Activated naive CD4-positive, alpha-beta T cell (primary cell): ENCODE results near the gene PRKCE.
"Not testable (repeated sequence)": the region's sequence is repeated elsewhere in the genome, so short reads cannot be mapped to it uniquely, and the experiment has no call there.

ENCODE experiments used
- DNase-seq, 4 experiments: peaks; one replicate each; lab custom pipeline; 2025; lab: John Stamatoyannopoulos, UW

Gene PRKCE

GRCh38 chr2:46194856-46195255 lies 543.4 kb downstream of the PRKCE start:
- no peak for DNase-seq

- DNase-seq = no peak
Observed at GRCh38 chr2:46195819-46196218, 544.3 kb downstream of the PRKCE start.

DNA sequence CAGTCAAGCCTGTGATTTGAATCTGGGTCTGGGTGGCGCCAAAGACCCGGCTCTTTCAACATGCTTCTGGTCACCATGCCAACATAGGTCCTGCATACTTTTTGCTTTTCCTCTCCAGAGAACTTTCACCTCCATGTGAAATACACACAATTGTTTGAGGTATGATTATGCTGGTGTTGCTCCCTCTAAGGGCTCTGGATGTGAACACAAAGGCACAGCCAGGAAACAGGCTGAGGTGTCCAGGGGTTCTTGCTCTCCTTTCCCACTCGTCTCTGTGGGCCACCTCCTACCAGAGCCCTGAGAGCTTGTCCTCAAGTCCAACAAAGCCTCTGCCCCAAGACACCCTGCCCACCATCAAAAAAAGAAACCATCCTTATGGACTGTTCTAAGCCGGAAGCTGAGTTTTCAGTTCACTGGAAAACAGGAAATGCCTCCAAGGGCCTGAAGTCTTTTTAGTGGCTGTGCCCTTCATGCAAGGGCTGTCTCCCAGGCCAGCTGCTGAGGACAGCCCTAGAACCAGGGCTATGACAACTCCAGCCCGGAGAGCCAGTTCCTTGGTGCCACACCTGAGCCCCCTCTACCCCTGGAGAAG lies 545.5 kb downstream of the PRKCE start:
- no peak for DNase-seq

- DNase-seq = no peak
Observed at GRCh38 chr2:46197672-46198071, 546.2 kb downstream of the PRKCE start.

DNA sequence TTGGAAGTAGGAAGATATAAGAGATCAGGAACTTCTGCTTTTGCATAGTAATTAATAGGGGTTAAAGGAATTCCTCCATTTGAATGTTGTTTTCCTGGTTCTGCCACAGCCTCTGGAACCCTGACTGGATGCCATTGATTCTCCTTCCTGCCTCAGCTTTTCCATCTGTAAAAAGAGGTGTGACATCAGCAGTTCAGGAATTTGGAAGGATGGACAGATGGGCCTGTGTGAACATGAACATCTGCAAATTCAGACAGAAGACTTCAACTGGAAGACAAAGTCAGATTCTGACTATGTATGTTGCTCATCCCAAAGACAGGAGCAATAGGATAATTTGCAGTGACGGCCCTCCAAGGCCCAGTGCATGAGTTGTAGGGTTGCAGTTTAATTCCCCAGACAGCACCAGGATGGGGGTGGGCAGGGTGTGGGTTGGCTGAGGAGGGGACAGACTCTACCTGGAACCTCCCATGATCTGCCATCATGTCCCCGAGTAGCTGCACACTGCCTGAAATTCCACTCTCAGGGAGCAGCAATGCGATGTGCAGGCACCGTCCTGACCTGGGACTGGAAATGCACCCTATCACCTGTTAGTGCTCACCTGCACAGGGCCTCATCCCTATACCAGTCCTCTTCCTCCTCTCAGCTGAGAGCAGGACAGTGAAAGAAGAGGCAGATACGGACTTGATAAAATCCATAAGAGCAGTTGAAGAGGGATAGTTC lies 546.8 kb downstream of the PRKCE start:
- no peak for DNase-seq

GRCh38 chr2:46198966-46199365 lies 547.5 kb downstream of the PRKCE start:
- no peak for DNase-seq

DNA sequence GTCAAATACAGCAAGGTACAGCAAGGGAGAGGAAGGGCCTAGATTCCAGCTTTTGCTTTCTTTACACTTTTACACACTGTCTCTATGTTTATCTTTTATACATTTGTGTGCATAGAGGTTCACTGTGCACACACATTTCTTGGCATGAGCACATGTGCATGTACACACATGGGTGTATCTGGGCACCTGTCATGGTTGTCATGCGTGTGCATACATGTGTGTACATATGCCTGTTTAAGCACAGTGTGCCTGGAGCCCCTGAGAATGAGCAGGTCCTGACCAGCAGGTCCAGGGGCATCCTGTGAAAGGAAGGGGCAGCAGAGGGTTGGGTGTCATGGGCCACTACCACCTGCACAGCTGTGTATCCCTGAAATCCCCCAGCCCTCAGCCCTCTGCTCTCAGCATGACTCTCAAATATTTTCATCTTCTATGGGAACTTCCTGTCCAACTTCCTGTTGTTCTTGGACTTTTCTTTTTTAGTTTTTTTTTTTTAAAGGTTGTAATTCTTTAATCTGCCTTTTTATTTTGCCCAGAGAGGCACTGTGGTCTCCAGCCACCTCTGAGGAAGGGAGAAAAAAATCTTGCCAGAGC lies 548.7 kb downstream of the PRKCE start:
- DNase-seq = no peak

DNA sequence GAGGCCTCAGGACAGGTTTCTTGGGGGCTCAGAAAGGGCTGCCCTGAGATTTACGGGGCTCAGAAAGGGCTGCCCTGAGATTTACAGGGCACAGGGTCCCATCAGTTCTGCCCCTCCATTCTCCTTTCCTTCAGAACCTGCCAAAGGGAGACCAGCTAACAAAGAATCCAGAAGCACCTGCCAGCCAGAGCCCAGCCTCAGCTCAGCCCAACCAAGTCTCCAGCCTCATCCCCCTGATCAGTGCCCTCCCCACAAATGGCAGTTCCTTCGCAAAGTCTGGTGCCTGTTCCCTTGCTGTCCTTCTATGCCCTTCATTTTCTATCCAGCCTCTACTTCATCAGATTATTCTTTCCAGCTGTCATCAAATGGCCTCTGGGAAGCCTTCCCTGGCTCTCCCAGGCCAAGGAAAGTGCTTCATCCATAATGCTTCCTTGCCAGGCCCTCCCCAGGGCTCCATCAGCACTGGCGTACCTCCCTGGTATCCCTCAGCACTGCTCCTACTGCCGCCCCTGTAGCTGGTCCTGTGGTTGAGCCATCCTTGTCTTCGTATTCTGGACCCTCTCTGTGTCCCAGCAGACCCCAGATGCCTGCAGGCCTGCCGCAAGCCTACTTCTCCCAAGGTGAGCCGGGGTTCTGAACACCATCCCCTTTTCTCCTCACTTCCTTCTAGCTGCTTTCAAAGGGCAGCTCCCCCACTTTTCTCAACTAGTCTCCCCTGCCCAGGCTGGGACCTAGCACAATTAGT lies 549.6 kb downstream of the PRKCE start:
- no peak for DNase-seq

DNA sequence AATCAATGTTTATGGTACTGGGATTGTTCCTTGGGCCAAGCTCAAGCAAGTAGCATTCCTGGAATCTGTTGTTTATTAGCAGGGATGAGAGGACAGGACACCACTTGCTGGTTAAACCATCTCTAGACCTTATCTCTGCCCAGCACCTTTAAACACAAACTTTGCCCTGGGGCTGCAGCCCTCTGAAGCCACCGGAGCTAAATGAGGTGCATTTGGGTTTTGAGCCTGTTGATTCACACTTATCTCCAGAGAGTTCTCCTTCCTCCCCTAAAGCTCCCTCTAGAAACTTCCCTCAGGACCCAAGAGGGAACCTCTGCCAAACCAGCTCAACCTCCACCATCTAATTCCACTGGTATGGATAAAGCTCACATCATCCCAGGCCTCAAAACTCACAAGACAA lies 551.0 kb downstream of the PRKCE start:
- no peak for DNase-seq

DNA sequence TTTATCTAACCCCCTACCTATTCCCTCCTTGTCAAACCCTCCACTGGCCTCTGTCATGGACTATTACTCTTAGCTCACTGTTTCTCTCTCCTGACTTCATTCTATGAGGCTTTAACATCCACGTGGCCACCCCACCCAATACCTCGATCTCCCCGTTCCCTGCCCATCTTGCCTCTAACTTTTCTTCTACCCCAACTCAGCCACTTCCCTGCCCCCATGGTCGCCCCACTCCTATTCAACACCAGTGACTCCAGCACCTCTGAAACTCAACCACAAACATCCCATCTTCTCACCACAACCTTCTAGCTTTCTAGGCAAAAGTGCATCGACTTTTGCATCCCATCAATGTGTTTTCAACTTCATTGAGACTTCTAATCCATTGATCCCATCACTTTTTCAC lies 551.5 kb downstream of the PRKCE start:
- DNase-seq = no peak

- not testable (repeated sequence) for DNase-seq
Observed at GRCh38 chr2:46203636-46204035, 552.2 kb downstream of the PRKCE start.

GRCh38 chr2:46207591-46207990 lies 556.1 kb downstream of the PRKCE start:
- DNase-seq = no peak

- DNase-seq = no peak
Observed at GRCh38 chr2:46208766-46209165, 557.3 kb downstream of the PRKCE start.

DNA sequence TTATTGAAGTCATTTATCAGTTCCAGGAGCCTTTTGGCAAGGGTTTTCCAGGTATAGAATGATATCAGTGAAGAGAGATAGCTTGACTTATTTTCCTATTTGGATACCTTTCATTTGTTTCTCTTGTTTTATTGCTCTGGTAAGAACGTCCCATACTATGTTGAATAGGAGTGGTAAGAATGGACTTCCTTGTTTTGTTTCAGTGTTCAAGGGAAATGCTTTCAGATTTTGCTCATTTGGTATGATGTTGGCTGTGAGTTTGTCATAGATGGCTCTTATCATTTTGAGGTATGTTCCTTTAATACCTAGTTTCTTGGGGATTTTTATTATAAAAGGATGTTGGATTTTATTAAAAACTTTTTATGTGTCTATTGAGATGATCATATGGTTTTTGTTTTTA lies 558.6 kb downstream of the PRKCE start:
- no peak for DNase-seq

- DNase-seq = no peak
Observed at GRCh38 chr2:46211461-46211860, 560.0 kb downstream of the PRKCE start.

DNA sequence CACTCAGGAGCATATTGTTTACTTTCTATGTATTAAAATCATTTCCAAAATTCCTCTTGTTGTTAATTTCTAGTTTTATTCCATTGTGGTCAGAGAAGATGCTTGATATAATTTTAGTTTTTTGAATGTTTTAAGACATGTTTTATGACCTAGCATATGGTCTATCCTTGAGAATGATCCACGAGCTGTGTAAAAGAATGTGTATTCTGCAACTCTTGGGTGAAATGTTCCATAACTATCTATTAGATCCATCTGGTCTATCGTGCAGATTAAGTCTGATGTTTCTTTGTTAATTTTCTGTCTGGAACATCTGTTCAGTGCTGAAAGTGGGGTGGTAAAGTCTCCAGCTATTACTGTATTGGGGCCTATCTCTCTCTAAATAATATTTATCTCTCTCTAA lies 562.4 kb downstream of the PRKCE start:
- no peak for DNase-seq

DNA sequence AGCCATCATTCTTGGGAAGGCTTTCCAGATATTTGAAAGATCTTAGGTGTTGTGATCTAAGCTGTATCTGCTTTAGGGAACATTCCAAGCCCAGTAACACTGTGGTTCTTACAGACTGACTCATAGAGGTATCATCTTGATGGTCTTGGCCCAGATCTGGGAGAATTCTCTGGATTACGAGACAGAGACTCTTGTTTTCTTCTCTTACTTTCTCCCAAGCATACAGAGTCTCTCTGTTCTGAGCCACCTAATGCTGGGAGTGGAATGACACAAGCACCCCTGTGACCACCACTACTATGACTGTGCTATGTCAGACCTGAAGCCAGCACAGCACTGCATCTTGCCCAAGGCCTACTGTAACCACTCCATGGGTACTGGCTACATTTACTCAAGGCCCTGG lies 564.7 kb downstream of the PRKCE start:
- DNase-seq = no peak

- not testable (repeated sequence) for DNase-seq
Observed at GRCh38 chr2:46223514-46223913, 572.0 kb downstream of the PRKCE start.

- DNase-seq = no peak
Observed at GRCh38 chr2:46225150-46225625, 573.7 kb downstream of the PRKCE start.

DNA sequence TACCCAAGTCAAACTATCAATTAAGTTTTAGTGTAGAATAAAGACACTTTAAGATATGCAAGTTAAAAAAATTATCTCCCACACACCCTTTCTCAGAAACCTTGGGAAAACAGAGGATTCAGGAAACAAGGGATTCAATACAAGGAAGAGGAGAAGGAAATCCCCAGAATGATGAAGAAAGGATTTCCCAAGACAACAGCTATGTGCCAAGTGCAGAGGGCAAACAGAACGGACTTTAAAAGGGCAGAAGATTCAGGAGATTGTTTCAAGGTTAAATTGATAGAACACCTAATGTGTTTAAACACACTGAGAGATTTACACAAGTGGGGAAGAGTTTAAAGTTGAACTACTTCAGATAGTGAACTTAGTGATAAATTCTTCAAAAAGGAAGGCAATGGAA lies 574.3 kb downstream of the PRKCE start:
- no peak for DNase-seq

GRCh38 chr2:46226620-46227019 lies 575.1 kb downstream of the PRKCE start:
- no peak for DNase-seq

DNA sequence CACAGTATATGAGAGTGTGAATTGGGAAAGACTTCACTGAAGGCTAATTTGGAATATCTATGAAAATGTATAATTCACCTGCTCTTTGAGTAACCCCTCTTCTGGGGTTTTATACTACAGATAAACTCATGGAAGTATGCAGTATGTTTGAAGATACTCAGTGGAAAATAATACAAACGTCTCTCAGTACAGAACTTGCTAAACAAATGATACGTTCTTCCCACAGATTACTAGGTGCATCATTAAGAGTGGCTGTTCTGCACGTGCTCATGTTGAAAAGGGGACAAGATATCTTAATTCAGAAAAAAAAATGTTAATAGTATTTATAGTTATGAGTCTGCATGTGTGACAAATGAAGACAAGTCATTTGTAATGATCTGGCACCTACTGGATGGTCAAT lies 575.5 kb downstream of the PRKCE start:
- DNase-seq = no peak
